HG02759 (cell line): ENCODE data around the gene TNIP3.

Experiments used
- ATAC-seq: cut with Tn5 transposase; IDR thresholded peaks from one replicate; pipeline ENCODE4 v1.9.1; 2021; ENCODE audit warnings: mild to moderate bottlenecking, moderate library complexity; ENCODE audit not compliant: unreplicated experiment

TNIP3 gene

GRCh38 chr4:121164291-121164690 is at the start of gene TNIP3:
TNIP3 (minus strand) TSS chr4:121164321; CDS start chr4:121164125, 196 bp downstream.
- ATAC-seq = no peak

DNA sequence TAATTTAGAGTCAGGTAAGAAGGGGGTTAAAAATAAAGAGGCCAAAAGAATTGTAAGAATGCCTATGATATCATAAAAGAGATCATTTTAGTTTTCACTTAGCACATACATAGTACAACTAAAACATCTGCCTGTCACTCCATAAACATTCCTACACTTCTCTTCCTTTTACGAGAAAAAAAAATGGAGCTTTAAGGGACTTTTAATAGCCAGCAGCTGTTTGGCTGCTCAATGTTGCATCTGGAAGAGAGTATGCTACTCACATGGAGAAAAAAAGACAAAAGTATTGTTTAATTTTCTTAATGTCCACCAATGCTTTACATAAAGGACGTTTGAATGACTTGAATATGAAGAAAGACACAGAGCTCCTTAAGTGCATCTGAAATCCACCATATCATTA is 48.7 kb upstream of the TNIP3 start:
- no peak for ATAC-seq

- no peak for ATAC-seq
These were observed 45.0 kb upstream of the TNIP3 start for GRCh38 chr4:121209171-121209570.

- ATAC-seq = no peak
These were observed 44.3 kb upstream of the TNIP3 start for GRCh38 chr4:121208244-121209007.

GRCh38 chr4:121205777-121206176 is 41.7 kb upstream of the TNIP3 start:
- ATAC-seq = peak; percentile 28

DNA sequence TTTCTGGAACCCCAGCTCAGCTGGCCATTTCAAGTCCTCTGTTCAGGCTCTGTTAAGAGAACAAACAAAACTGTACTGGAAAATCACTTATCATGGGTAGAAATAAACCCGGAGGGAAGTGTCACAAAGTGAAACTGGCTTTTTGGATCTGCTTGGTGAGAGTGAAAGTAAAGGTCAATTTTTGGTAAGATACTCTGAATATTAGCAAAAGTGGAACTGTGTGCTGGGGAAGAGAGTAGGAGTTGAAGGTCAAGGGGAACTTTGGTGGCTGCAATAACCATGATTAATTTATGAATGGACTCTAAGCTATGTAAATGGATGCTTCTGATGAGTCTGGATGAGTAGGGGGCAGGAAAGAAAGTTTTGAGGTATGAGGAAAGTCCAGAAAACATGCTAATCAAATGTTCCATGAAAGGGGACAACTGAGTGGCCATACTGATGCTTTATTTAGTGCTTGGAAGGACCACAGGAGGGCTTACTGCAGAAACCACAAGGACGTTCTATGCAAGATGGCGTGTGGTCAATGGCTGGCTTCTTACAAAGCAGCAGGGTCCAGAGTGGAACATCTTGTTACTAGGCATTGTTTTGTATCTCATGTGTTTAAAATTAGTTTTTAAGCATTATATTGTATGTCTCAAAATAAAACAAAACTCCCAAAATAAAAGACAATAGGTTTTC is 36.8 kb upstream of the TNIP3 start:
- peak; percentile 63 for ATAC-seq

- peak; percentile 84 for ATAC-seq
These were observed 35.8 kb upstream of the TNIP3 start for GRCh38 chr4:121199742-121200561.

GRCh38 chr4:121198251-121198650 is 34.1 kb upstream of the TNIP3 start:
- no peak for ATAC-seq

- no peak for ATAC-seq
These were observed 31.5 kb upstream of the TNIP3 start for GRCh38 chr4:121195649-121196048.

DNA sequence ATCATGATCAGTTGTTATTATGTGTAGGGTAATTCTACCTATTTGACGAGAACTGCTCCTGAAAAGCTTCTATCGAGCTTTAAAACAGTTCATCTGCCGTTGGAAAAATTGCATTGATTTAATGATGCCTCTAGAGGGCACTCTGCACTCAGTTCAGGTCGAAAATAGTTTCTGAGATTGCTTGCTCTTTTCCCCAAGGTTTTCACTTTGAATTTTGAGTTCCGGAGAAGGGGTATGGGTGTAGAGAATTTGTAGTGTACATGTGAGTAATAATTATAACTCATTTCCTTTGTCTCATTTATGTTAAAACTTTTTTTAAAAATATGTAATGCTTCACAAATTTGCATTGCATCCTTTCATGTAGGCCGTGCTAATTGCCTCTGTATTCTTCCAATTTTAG is 28.4 kb upstream of the TNIP3 start:
- ATAC-seq = peak; percentile 43

DNA sequence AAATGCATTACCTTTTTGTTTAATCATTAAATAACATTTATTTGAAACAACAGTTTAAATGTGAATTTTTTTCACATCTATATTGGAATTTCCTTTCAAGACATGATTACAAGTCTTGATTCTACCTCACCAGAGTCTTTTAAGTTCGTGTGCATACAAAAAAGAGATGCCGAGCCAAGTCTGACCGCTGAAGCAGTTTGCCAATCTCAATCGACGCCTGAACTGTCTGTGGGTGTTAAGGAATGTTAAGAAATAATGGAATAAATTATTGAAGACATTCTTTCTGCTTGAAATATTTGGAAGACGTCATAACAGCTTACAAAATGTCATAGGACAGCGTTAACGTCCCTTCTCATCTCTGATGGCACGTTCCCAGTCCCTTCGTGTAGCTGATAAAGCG is 27.9 kb upstream of the TNIP3 start:
- no peak for ATAC-seq

- ATAC-seq = no peak
These were observed 27.2 kb upstream of the TNIP3 start for GRCh38 chr4:121191361-121191760.

- no peak for ATAC-seq
These were observed 26.3 kb upstream of the TNIP3 start for GRCh38 chr4:121190389-121190788.

DNA sequence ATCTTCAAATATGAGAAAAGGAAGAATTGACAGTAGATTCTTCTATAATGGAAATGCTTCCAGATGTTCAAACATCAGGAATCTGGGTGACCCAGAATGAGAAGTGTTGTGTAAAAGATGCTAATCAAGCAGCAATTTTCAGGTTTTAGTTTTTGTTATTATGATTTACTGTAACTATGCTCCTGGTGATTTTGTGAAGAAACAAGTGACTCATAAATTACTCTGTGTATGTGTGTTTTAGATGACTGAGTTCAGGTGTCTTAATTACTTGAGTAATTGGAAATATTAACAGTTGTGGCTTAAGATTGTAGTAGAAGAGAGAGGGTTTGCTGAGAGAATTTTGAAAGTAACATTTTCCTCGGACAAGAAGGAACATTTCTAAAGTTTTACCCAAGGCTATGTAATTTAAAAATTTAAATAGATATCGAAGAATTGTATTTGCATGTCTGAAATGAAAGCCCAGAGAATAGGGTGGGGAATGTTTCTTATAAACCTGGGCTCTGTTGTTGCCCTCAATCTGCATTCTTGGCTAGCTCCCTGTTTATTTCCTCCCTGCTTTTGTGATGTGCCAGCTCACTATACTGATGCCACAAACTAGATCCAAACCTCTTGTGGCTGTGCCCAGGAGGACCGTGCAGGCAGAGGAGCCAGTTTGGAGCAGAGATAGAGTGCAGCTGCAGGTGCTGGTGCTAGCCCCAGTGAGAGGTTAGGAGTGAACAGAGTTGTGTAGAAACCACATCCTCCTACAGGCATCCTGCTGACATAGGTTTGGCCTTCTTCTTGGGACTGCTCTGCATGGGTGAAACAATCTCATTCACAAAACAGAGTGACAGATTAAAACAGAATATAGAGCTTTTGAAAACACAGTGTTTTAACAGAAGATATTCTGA is 25.4 kb upstream of the TNIP3 start:
- peak; percentile 86 for ATAC-seq

DNA sequence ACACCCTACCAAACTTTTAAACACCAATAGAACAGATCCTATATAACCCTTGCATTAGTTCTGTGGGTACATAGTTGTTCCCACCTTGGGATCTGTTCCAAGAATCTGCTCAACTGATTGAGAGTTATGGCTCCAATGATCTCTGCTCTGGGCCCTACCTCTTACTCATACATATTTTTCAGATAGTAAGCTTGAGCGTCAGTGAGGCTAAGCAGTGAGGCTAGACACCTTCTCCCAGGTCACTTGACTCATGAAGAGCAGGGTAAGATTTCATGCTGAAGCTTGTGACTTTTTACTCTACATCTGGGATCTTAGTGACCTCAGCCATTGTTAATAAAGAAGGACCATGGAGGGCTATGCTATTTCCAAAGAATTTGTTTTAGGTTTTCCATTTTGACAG is 23.1 kb upstream of the TNIP3 start:
- ATAC-seq = no peak

GRCh38 chr4:121185960-121186359 is 21.8 kb upstream of the TNIP3 start:
- peak; percentile 62 for ATAC-seq

DNA sequence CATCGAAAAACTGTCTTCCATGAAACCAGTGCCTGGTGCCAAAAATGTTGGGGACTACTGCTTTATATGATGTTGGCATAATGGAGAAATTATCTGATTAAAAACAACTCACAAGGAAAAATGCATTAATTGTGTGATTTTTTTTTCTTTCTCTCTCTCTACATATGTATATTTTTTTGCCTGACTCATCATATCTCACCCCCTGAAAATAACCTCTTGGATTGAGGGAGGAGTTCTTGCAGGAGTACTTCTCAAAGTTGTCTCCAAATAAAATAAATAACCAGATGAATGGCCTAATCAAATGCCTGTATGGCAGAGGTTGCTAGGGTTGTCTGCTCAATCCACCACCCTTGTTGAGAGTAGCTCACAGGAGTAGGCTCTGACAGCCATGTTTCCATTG is 19.9 kb upstream of the TNIP3 start:
- no peak for ATAC-seq

DNA sequence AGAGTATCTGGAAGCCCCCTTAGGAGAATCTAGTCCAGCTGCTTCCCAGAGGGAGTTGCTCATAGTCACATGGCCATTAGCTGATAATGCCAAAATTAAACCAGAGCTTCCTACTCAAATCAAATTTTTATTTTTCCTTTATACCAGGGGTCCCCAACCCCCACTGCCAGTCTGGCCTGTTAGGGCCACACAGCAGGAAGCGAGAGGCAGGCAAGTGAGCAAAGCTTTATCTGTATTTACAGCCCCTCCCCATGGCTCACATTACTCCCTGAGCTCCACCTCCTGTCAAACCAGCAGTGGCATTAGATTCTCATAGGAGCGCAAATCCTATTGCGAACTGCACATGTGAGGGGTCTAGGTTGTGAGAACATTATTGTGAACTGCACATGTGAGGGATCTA is 19.2 kb upstream of the TNIP3 start:
- ATAC-seq = no peak

GRCh38 chr4:121182296-121182695 is 18.2 kb upstream of the TNIP3 start:
- ATAC-seq = no peak

DNA sequence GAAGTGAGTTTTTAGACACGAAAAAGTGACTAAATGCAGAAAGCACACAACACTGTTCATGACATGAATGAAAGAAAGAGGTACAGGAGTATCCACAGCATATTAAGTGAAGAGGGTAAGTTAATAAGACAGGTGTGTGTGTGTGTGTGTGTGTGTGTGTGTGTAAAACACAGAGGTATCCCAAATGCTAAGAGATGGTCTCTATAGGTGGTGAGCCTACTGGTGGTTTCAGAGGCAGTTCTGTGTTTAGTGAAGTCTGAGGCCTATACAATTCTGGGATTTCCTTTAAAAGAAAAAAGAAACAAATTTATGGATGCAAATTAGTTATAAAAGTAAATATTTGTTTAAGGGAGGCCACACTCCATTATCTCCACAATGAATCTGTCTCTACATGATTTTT is 17.4 kb upstream of the TNIP3 start:
- no peak for ATAC-seq

DNA sequence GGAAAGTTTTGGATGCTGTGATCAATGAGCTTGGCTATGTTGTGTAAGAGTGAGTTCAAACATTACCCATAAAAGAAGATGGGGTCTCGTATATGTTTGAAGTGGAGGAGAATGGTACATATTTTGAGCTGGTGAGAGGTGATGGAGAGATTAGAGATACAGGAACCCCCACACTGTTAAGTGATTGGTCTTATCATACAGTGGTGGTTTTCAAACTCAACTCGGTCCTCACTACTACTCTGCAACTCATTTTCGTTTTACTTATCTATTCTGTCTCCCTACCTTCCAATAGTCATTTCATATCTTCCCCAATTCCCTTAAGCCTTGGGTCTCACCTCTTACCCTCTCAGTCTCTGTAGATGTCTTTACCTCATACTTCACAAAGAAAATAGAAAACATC is 16.4 kb upstream of the TNIP3 start:
- ATAC-seq = no peak
